Hematopoietic multipotent progenitor cell treated with erythropoietin and hydrocortisone succinate and interleukin-3 and kit ligand, for 15 days (in vitro differentiated cells): Measurements from ENCODE around the gene SMAP2.

Experiments used
- DNase-seq: peaks from one replicate; pipeline ENCODE4 v3.0.0-alpha.2; 2015; ENCODE audit warnings: low spot score

SMAP2 gene

GRCh38 chr1:40390857-40391256 is 17.3 kb downstream of the SMAP2 start:
- DNase-seq = no peak

GRCh38 chr1:40391688-40392145 is 18.2 kb downstream of the SMAP2 start:
- no peak for DNase-seq

GRCh38 chr1:40392221-40392620 is 18.7 kb downstream of the SMAP2 start:
- DNase-seq = no peak

- no peak for DNase-seq
These were observed 19.6 kb downstream of the SMAP2 start for GRCh38 chr1:40393173-40393572.

GRCh38 chr1:40394491-40395172 is 21.1 kb downstream of the SMAP2 start:
- no peak for DNase-seq

- no peak for DNase-seq
These were observed 22.0 kb downstream of the SMAP2 start for GRCh38 chr1:40395190-40396175.

- DNase-seq = no peak
These were observed 22.9 kb downstream of the SMAP2 start for GRCh38 chr1:40396420-40396819.

GRCh38 chr1:40397258-40397657 is 23.7 kb downstream of the SMAP2 start:
- DNase-seq = no peak

- DNase-seq = peak; percentile 27
These were observed 26.6 kb downstream of the SMAP2 start for GRCh38 chr1:40399984-40400704.

- no peak for DNase-seq
These were observed 28.1 kb downstream of the SMAP2 start for GRCh38 chr1:40401473-40402201.

- DNase-seq = peak; percentile 82
These were observed 31.3 kb downstream of the SMAP2 start for GRCh38 chr1:40404670-40405462.

- no peak for DNase-seq
These were observed 32.3 kb downstream of the SMAP2 start for GRCh38 chr1:40405812-40406211.

GRCh38 chr1:40407453-40407852 is 33.9 kb downstream of the SMAP2 start:
- no peak for DNase-seq

GRCh38 chr1:40409467-40409866 is 35.9 kb downstream of the SMAP2 start:
- DNase-seq = no peak

- no peak for DNase-seq
These were observed 37.8 kb downstream of the SMAP2 start for GRCh38 chr1:40411294-40411693.

GRCh38 chr1:40411843-40412242 is 38.3 kb downstream of the SMAP2 start:
- DNase-seq = no peak

- no peak for DNase-seq
These were observed 40.2 kb downstream of the SMAP2 start for GRCh38 chr1:40413527-40414252.

GRCh38 chr1:40414331-40414730 is 40.8 kb downstream of the SMAP2 start:
- no peak for DNase-seq

- DNase-seq = no peak
These were observed 43.2 kb downstream of the SMAP2 start for GRCh38 chr1:40416709-40417108.
